Right lobe of liver (tissue), 4 donors: ENCODE data around the gene PIK3C2G.

ENCODE experiments used
- CTCF ChIP-seq, 4 donors: fragments of 200-600 bp in 3 of 4; fragments of 450-650 bp in 1 of 4; IDR thresholded peaks; one replicate each; pipeline versions ENCODE4 v1.5.1 to v1.8.0; 2016 to 2022; ENCODE audit warnings: antibody characterized with exemption in 4 of 4, mild to moderate bottlenecking in 2 of 4
- POLR2A ChIP-seq: fragments of 450-650 bp; IDR thresholded peaks from one replicate; pipeline ENCODE4 v1.6.1; 2017; ENCODE audit warnings: antibody characterized with exemption, mild to moderate bottlenecking
- donor health status: DM: no; HTN: no; CAD: no.
- donor health status: DM: no; HTN: no; CAD: no.
- donor health status: DM: no; HTN: yes; CAD: no.

DNA sequence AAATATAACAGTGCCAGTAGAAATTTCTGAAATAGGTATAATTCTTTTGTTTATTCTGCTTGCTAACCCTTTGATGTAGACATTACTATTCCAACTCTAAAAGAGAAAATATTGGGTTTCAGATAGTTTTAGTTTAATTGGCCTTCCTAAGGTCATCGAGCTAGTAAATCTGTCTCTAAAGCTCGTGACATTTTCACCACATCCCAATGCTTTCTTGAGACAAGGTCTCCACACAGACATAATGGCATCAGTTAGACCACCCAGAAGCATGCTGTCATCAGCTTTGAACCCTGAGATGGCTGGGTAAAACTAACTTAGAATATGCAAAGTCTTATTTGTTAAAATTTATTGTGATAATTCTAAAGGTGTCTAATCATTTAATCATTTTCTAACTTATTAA is 52.0 kb downstream of the PIK3C2G start:
- no peak for TF ChIP-seq CTCF (IDR thresholded peaks at IDR 0.05)
- TF ChIP-seq POLR2A: no peak
